Colonic mucosa (tissue), 4 donors: ENCODE data around the gene C1orf210. TPM values are rescaled to one million over a fixed set of nuclear protein-coding genes. Genes with fewer than 3 reads are reported as not detected.

Source experiments
- DNase-seq: peaks from one replicate; pipeline ENCODE4 v3.0.0-alpha.2; 2020
- H3K27ac ChIP-seq: fragments of 200-600 bp; one replicate; pipeline ENCODE4 v1.8.0; 2021
- H3K27me3 ChIP-seq: fragments of 200-600 bp; one replicate; pipeline ENCODE4 v1.8.0; 2021
- H3K36me3 ChIP-seq: fragments of 200-600 bp; one replicate; pipeline ENCODE4 v1.8.0; 2021
- H3K4me1 ChIP-seq: fragments of 200-600 bp; one replicate; pipeline ENCODE4 v1.8.0; 2021; ENCODE audit warnings: mild to moderate bottlenecking
- H3K4me3 ChIP-seq: fragments of 200-600 bp; one replicate; pipeline ENCODE4 v1.8.0; 2021
- H3K9ac ChIP-seq, 2 donors: one replicate each; pipeline ENCODE4 v1.7.0; 2013; ENCODE audit warnings: control low read depth in 2 of 2, low read depth in 2 of 2, low read length in 2 of 2
- H3K9me3 ChIP-seq: fragments of 200-600 bp; one replicate; pipeline ENCODE4 v1.8.0; 2021
- intact Hi-C: fragments of 100-400 bp; cut with DNase I; formaldehyde crosslinking; loops from one replicate; pipeline ENCODE4 v1.14.1; 2022
- total RNA-seq, 2 donors: library from RNA; stranded (reverse); fragmentation: NEBNext Ultra II Directional in 1 of 2; extraction: Animal tissue kit (Norgen Biotek cat#: 25700) in 1 of 2; gene quantifications; one replicate each; pipeline ENCODE4 v1.2.1, GENCODE V29; 2021
- TF ChIP-seq, protein P1 (sequence below): fragments of 200-600 bp; IDR thresholded peaks from one replicate; pipeline ENCODE4 v1.8.0; 2022; ENCODE audit warnings: antibody characterized with exemption, mild to moderate bottlenecking
- donor health status: healthy.
- donor health status: DM: no; HTN: no; CAD: no.
- donor health status: DM: no; HTN: no; CAD: no.

Gene C1orf210
- total RNA-seq, 2 donors from 2014 or later: 67.4 to 94.3 TPM

- Histone ChIP-seq H3K27ac (no peak overlapping the region), H3K4me3 (no peak overlapping the region), H3K9ac (no peak overlapping the region), H3K36me3 (no peaks in the 10 kb centered on the region), H3K9me3 (no peaks in the 10 kb centered on the region), H3K27me3 (no peaks in the 10 kb centered on the region), H3K4me1 (no peaks in the 10 kb centered on the region)
- TF ChIP-seq, protein P1, sequence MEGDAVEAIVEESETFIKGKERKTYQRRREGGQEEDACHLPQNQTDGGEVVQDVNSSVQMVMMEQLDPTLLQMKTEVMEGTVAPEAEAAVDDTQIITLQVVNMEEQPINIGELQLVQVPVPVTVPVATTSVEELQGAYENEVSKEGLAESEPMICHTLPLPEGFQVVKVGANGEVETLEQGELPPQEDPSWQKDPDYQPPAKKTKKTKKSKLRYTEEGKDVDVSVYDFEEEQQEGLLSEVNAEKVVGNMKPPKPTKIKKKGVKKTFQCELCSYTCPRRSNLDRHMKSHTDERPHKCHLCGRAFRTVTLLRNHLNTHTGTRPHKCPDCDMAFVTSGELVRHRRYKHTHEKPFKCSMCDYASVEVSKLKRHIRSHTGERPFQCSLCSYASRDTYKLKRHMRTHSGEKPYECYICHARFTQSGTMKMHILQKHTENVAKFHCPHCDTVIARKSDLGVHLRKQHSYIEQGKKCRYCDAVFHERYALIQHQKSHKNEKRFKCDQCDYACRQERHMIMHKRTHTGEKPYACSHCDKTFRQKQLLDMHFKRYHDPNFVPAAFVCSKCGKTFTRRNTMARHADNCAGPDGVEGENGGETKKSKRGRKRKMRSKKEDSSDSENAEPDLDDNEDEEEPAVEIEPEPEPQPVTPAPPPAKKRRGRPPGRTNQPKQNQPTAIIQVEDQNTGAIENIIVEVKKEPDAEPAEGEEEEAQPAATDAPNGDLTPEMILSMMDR: no peak
- intact Hi-C loops: no loop called here
- no peak for DNase-seq
Measured at GRCh38 chr1:43279161-43279560, 6.2 kb downstream of the C1orf210 start.

GRCh38 chr1:43277116-43277876 is 8.1 kb downstream of the C1orf210 start:
- intact Hi-C loops: no loop called here
- H3K9me3 ChIP-seq: no peaks in the 10 kb centered on the region
- H3K4me1 ChIP-seq: no peaks in the 10 kb centered on the region
- H3K27me3 ChIP-seq: no peaks in the 10 kb centered on the region
- TF ChIP-seq, protein P1: no peak
- no peak for DNase-seq
- no peak overlapping the region for H3K9ac ChIP-seq
- no peaks in the 10 kb centered on the region for H3K36me3 ChIP-seq
- H3K27ac ChIP-seq: no peak overlapping the region
- no peak overlapping the region for H3K4me3 ChIP-seq

- Histone ChIP-seq H3K9me3 (no peaks in the 10 kb centered on the region), H3K27me3 (no peaks in the 10 kb centered on the region), H3K36me3 (no peaks in the 10 kb centered on the region), H3K4me3 (no peak overlapping the region), H3K9ac (no peak overlapping the region), H3K27ac (no peak overlapping the region), H3K4me1 (no peaks in the 10 kb centered on the region)
- no peak for DNase-seq
- TF ChIP-seq, protein P1: no peak
- intact Hi-C loops: no loop called here
Measured at GRCh38 chr1:43276673-43277072, 8.7 kb downstream of the C1orf210 start.

DNA sequence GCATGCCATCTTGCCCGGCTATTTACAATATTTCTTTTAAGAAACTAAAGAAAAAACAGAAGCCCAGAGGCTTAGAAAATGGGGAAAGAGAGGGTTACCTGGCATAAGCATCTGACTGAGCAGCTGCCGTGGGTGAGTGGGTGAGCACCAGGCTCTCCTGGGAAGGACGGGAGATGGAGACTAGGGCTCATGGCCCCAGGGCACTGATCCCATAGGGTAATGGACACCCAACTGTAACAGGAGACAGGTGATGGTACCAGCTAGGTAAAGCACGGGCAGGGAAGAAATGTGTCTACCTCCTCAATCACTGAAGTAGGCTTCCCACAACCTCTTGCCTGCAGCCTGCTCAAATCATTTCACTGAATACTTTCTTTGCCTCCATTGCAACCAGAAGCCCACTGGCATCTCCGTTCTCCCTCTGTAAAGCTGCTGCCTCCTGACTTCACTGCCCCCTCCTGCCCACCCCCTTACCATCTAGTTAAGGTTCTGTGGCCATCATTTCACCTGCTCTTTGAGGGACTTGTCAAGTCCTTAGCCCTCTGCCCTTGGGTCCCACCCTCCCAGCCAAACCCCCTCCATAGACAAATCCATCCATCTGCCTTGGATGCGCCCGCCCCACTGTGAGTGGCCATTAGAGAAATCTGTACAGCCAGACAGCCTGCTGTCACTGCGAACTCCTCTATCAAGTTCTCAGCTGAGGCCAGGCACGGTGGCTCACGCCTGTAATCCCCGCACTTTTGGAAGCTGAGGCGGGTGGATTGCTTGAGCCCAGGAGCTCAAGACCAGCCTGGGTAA is 9.4 kb downstream of the C1orf210 start:
- intact Hi-C loops: no loop called here
- H3K27me3 ChIP-seq: no peaks in the 10 kb centered on the region
- no peak overlapping the region for H3K9ac ChIP-seq
- no peaks in the 10 kb centered on the region for H3K4me1 ChIP-seq
- H3K9me3 ChIP-seq: no peaks in the 10 kb centered on the region
- no peak for DNase-seq
- H3K36me3 ChIP-seq: no peaks in the 10 kb centered on the region
- TF ChIP-seq, protein P1: no peak
- no peak overlapping the region for H3K4me3 ChIP-seq
- no peak overlapping the region for H3K27ac ChIP-seq

DNA sequence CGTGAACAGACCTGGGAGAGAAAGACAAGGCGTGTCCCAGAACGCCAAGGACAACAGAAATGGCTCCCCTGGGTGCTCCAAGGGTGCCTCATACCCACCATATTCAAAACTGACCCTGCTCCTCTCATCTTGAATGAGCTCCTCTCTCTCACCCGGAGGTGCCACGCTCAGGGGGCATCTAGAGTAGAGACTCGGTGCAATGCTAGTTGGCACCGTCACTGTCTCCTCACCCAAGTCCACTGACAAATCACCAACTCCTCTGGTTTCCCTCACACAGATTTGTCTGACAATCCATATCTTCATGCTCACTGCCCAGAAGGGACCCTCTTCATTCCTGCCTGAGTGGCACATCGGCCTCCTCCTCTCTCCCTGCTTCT is 10.6 kb downstream of the C1orf210 start:
- no peak for DNase-seq
- Histone ChIP-seq H3K36me3 (no peaks in the 10 kb centered on the region), H3K27ac (no peak overlapping the region), H3K4me1 (no peaks in the 10 kb centered on the region), H3K9me3 (no peaks in the 10 kb centered on the region), H3K4me3 (no peak overlapping the region), H3K9ac (no peak overlapping the region), H3K27me3 (no peaks in the 10 kb centered on the region)
- TF ChIP-seq, protein P1: no peak
- intact Hi-C loops: no loop called here
